Gastroesophageal sphincter (tissue), 3 donors: Measurements from ENCODE around the gene GGT6.

Source experiments
- CTCF ChIP-seq, 4 experiments: fragments of 200-600 bp in 2 of 4; fragments of 450-650 bp in 2 of 4; sonication (generic) in 1 of 4; IDR thresholded peaks; one replicate each; pipeline ENCODE4 v1.5.1; 2017 to 2019; ENCODE audit warnings: antibody characterized with exemption in 4 of 4, mild to moderate bottlenecking in 2 of 4, moderate library complexity in 2 of 4
- EP300 ChIP-seq: sonication (generic); formaldehyde crosslinking; IDR thresholded peaks from one replicate; pipeline ENCODE4 v1.6.1; 2017; ENCODE audit warnings: antibody characterized with exemption, mild to moderate bottlenecking
- POLR2AphosphoS5 ChIP-seq: sonication (generic); formaldehyde crosslinking; IDR thresholded peaks from one replicate; pipeline ENCODE4 v1.6.1; 2017; ENCODE audit warnings: antibody characterized with exemption

- no peak for TF ChIP-seq CTCF (IDR thresholded peaks at IDR 0.05)
- TF ChIP-seq EP300 = no peak
- no peak for TF ChIP-seq POLR2AphosphoS5
Measured at GRCh38 chr17:4582691-4583090, 22.3 kb upstream of the GGT6 start.
